Trophoblast cell (in vitro differentiated cells and primary cell): ENCODE results near the gene PRKCE.

ENCODE experiments used
- DNase-seq, 2 donors: peaks; one replicate each; pipeline ENCODE4 v3.0.0-alpha.2; 2016
- H2AFZ ChIP-seq: 2 replicates; pipeline ENCODE4 v1.6.1; 2013; ENCODE audit warnings: low read length, moderate library complexity, mild to moderate bottlenecking; ENCODE audit not compliant: insufficient read depth, poor library complexity
- H2AK5ac ChIP-seq: 2 replicates; pipeline ENCODE4 v1.6.1; 2013; ENCODE audit warnings: mild to moderate bottlenecking, low read length
- H2BK120ac ChIP-seq: 2 replicates; pipeline ENCODE4 v1.6.1; 2013; ENCODE audit warnings: low read length, mild to moderate bottlenecking, moderate library complexity; ENCODE audit not compliant: insufficient read depth, poor library complexity
- H2BK12ac ChIP-seq: 2 replicates; pipeline ENCODE4 v1.6.1; 2013; ENCODE audit warnings: mild to moderate bottlenecking, low read length, moderate library complexity
- H2BK5ac ChIP-seq: 2 replicates; pipeline ENCODE4 v1.6.1; 2013; ENCODE audit warnings: low read length, low read depth, moderate library complexity, mild to moderate bottlenecking; ENCODE audit not compliant: poor library complexity
- H3K14ac ChIP-seq: 2 replicates; pipeline ENCODE4 v1.6.1; 2013; ENCODE audit warnings: mild to moderate bottlenecking, low read length
- H3K18ac ChIP-seq: 2 replicates; pipeline ENCODE4 v1.6.1; 2013; ENCODE audit warnings: mild to moderate bottlenecking, low read length
- H3K23ac ChIP-seq: 2 replicates; pipeline ENCODE4 v1.6.1; 2013; ENCODE audit warnings: low read length
- H3K27ac ChIP-seq: 2 replicates; pipeline ENCODE4 v1.5.1; 2013; ENCODE audit warnings: low read depth, mild to moderate bottlenecking, inconsistent platforms, low read length, moderate library complexity
- H3K27me3 ChIP-seq: 2 replicates; pipeline ENCODE4 v1.6.1; 2013; ENCODE audit warnings: inconsistent platforms, mild to moderate bottlenecking, low read length, moderate library complexity; ENCODE audit not compliant: insufficient read depth
- H3K36me3 ChIP-seq, 2 experiments: 1 replicate in 1 of 2; 2 replicates in 1 of 2; pipeline ENCODE4 v1.6.1; 2013; ENCODE audit warnings: low read length in 2 of 2, mild to moderate bottlenecking in 2 of 2, moderate library complexity in 1 of 2; ENCODE audit not compliant: insufficient read depth in 2 of 2, control insufficient read depth in 1 of 2
- H3K4ac ChIP-seq: 2 replicates; pipeline ENCODE4 v1.6.1; 2013; ENCODE audit warnings: low read depth, mild to moderate bottlenecking, low read length, moderate library complexity
- H3K4me1 ChIP-seq, 2 experiments: 1 replicate in 1 of 2; 2 replicates in 1 of 2; pipeline ENCODE4 v1.6.1; 2013; ENCODE audit warnings: low read length in 2 of 2, mild to moderate bottlenecking in 2 of 2, moderate library complexity in 1 of 2; ENCODE audit not compliant: insufficient read depth in 2 of 2, control insufficient read depth in 1 of 2
- H3K4me2 ChIP-seq: 2 replicates; pipeline ENCODE4 v1.6.1; 2013; ENCODE audit warnings: inconsistent platforms, mild to moderate bottlenecking, low read length, moderate library complexity
- H3K4me3 ChIP-seq: 2 replicates; pipeline ENCODE4 v1.5.1; 2013; ENCODE audit warnings: mild to moderate bottlenecking, low read depth, low read length, inconsistent platforms
- H3K79me1 ChIP-seq: one replicate; pipeline ENCODE4 v1.6.1; 2013; ENCODE audit warnings: low read length
- H3K79me2 ChIP-seq: 2 replicates; pipeline ENCODE4 v1.6.1; 2013; ENCODE audit warnings: low read length, mild to moderate bottlenecking; ENCODE audit not compliant: control insufficient read depth, insufficient read depth, poor library complexity
- H3K9ac ChIP-seq: 2 replicates; pipeline ENCODE4 v1.6.1; 2013; ENCODE audit warnings: mild to moderate bottlenecking, low read length
- H3K9me3 ChIP-seq: 2 replicates; pipeline ENCODE4 v1.6.1; 2013; ENCODE audit warnings: low read depth, mild to moderate bottlenecking, control low read depth, inconsistent platforms, low read length; ENCODE audit not compliant: insufficient read depth
- H4K12ac ChIP-seq: 2 replicates; pipeline ENCODE4 v1.6.1; 2013; ENCODE audit warnings: low read depth, mild to moderate bottlenecking, low read length, moderate library complexity
- H4K8ac ChIP-seq: 2 replicates; pipeline ENCODE4 v1.6.1; 2013; ENCODE audit warnings: low read depth, mild to moderate bottlenecking, low read length, moderate library complexity
- H4K91ac ChIP-seq: one replicate; pipeline ENCODE4 v1.6.1; 2013; ENCODE audit warnings: low read depth, mild to moderate bottlenecking, low read length, moderate library complexity
- WGBS: extraction: QIAGEN DNeasy Blood & Tissue Kit; methylation state at CpG from one replicate; pipeline ENCODE4 v1.1.7; 2013; ENCODE audit warnings: missing lambda C conversion rate; ENCODE audit not compliant: insufficient read length, insufficient coverage; ENCODE audit errors: extremely low coverage; 5-methylcytosine and 5-hydroxymethylcytosine counted together

The PRKCE gene

DNA sequence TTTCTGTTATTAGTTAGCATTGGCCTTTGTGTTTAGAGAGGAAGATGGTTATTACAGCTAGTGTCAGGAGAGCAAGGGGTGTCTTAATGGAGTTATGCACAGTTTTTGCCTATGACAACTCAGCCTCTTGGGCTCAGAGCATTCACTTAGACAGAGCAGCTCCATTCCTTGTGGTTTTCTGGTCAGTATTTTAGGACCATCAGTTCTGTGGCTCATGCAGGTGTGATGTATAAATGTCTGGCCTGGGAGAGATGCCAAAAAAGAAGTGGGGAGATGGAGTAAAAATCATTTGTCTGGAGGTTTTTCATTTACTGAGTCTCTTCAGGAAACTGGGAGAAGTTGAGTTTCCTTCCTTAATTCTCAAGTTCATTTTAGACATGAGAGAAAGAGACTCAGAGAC lies 79.7 kb downstream of the PRKCE start:
- Histone ChIP-seq H3K4ac (no peak overlapping the region), H2BK120ac (no peak overlapping the region), H3K9me3 (no peaks in the 10 kb centered on the region), H2AFZ (no peak overlapping the region), H3K4me2 (no peak overlapping the region), H2BK12ac (no peak overlapping the region), H3K27me3 (no peaks in the 10 kb centered on the region), H3K79me1 (no peaks in the 10 kb centered on the region), H3K23ac (no peak overlapping the region), H4K91ac (no peak overlapping the region), H3K4me3 (no peak overlapping the region), H3K36me3 (no peaks in the 10 kb centered on the region), H3K18ac (no peak overlapping the region), H3K4me1 (no peaks in the 10 kb centered on the region), H2BK5ac (no peak overlapping the region), H3K79me2 (no peaks in the 10 kb centered on the region), H4K8ac (no peak overlapping the region), H3K27ac (no peak overlapping the region), H4K12ac (no peak overlapping the region), H3K9ac (no peak overlapping the region), H3K14ac (no peak overlapping the region), H2AK5ac (no peak overlapping the region)
- DNase-seq = no peak

DNA sequence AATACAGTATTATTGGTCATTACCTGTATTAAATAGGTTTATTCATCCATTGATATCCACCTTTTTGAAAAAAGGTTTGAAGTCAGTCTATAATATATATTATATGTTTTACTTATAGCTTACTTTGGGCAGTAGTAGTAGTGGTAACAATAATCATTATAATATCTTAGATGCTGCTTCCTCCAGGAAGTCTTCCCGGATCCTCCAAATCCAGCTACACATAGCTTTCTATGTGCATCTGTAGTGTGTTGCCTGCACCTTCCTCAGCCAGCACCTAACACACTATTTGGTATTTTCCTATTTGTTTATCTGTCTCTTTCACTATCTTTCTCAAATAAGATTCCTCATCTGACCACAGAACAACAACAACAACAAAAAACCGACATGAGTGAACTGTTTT lies 81.0 kb downstream of the PRKCE start:
- H2BK5ac ChIP-seq = no peak overlapping the region
- no peaks in the 10 kb centered on the region for H3K36me3 ChIP-seq
- no peak overlapping the region for H2AFZ ChIP-seq
- H3K4me3 ChIP-seq = no peak overlapping the region
- no peak for DNase-seq
- no peak overlapping the region for H4K91ac ChIP-seq
- WGBS = no CpG with 5 or more reads among the region's 2 CpGs
- H3K18ac ChIP-seq = no peak overlapping the region
- H4K8ac ChIP-seq = no peak overlapping the region
- no peaks in the 10 kb centered on the region for H3K27me3 ChIP-seq
- H3K23ac ChIP-seq = no peak overlapping the region
- no peak overlapping the region for H3K14ac ChIP-seq
- H2BK120ac ChIP-seq = no peak overlapping the region
- no peak overlapping the region for H2AK5ac ChIP-seq
- no peak overlapping the region for H3K4me2 ChIP-seq
- H3K27ac ChIP-seq = no peak overlapping the region
- H3K4me1 ChIP-seq = no peaks in the 10 kb centered on the region
- H2BK12ac ChIP-seq = no peak overlapping the region
- no peak overlapping the region for H4K12ac ChIP-seq
- H3K79me1 ChIP-seq = no peaks in the 10 kb centered on the region
- H3K9ac ChIP-seq = no peak overlapping the region
- no peaks in the 10 kb centered on the region for H3K79me2 ChIP-seq
- no peaks in the 10 kb centered on the region for H3K9me3 ChIP-seq
- no peak overlapping the region for H3K4ac ChIP-seq

DNA sequence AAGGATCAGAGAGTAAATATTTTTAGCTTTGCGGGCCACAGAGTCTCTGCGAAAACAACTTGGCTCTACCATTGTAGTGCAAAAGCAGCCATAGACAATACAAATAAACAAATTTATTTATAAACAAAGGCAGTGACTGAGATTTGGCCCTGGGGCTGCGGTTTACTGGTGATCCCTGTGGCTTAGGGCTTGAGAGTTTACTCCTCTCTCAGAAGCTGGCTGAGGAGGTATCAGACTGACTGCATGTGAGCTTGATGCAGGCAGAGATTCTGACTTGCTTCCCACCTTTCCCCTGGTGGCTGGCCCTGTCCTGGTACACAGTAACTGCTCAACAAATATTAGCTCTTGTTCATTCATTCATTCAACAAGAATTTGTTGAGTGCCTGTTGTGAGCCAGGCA lies 81.5 kb downstream of the PRKCE start:
- H2AK5ac ChIP-seq = no peak overlapping the region
- H3K27me3 ChIP-seq = no peaks in the 10 kb centered on the region
- no peak overlapping the region for H3K23ac ChIP-seq
- no peak overlapping the region for H2BK5ac ChIP-seq
- no peak for DNase-seq
- H2BK12ac ChIP-seq = no peak overlapping the region
- no peaks in the 10 kb centered on the region for H3K36me3 ChIP-seq
- no peak overlapping the region for H4K12ac ChIP-seq
- H3K27ac ChIP-seq = no peak overlapping the region
- H3K79me1 ChIP-seq = no peaks in the 10 kb centered on the region
- H3K18ac ChIP-seq = no peak overlapping the region
- H2BK120ac ChIP-seq = no peak overlapping the region
- no peak overlapping the region for H3K4me3 ChIP-seq
- H3K14ac ChIP-seq = no peak overlapping the region
- no peak overlapping the region for H4K91ac ChIP-seq
- no peak overlapping the region for H2AFZ ChIP-seq
- no CpG with 5 or more reads among the region's 3 CpGs for WGBS
- H3K9me3 ChIP-seq = no peaks in the 10 kb centered on the region
- H3K4me1 ChIP-seq = no peaks in the 10 kb centered on the region
- H3K4ac ChIP-seq = no peak overlapping the region
- no peak overlapping the region for H4K8ac ChIP-seq
- H3K79me2 ChIP-seq = no peaks in the 10 kb centered on the region
- H3K9ac ChIP-seq = no peak overlapping the region
- H3K4me2 ChIP-seq = no peak overlapping the region

DNA sequence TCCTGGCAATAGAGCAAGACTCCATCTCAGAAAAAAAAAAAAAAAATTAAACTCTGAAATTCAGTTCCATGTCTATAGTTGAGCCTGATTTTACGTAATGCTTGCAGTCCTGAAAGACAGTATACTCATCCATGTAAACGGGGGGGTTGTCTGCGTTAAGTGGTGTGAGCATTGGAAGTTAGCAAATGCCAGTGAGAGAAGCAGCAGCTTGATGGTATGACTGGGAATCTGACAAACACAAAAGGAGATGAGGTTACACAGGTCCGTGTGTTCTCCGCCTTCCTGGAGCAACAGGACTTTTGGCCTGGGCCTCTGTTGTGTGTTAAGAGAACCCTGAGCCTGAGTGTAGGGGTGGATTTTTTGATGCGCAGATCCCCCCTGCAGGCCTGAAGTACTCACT lies 82.9 kb downstream of the PRKCE start:
- Histone ChIP-seq H3K9me3 (no peaks in the 10 kb centered on the region), H3K36me3 (no peaks in the 10 kb centered on the region), H4K91ac (no peak overlapping the region), H2BK12ac (no peak overlapping the region), H3K79me2 (no peaks in the 10 kb centered on the region), H3K4me2 (no peak overlapping the region), H3K18ac (no peak overlapping the region), H3K4me3 (no peak overlapping the region), H4K8ac (no peak overlapping the region), H2AFZ (no peak overlapping the region), H3K4me1 (no peaks in the 10 kb centered on the region), H3K14ac (no peak overlapping the region), H2AK5ac (no peak overlapping the region), H3K23ac (no peak overlapping the region), H3K27ac (no peak overlapping the region), H2BK120ac (no peak overlapping the region), H4K12ac (no peak overlapping the region), H3K4ac (no peak overlapping the region), H2BK5ac (no peak overlapping the region), H3K9ac (no peak overlapping the region), H3K79me1 (no peaks in the 10 kb centered on the region), H3K27me3 (no peaks in the 10 kb centered on the region)
- no CpG with 5 or more reads among the region's 6 CpGs for WGBS
- no peak for DNase-seq

DNA sequence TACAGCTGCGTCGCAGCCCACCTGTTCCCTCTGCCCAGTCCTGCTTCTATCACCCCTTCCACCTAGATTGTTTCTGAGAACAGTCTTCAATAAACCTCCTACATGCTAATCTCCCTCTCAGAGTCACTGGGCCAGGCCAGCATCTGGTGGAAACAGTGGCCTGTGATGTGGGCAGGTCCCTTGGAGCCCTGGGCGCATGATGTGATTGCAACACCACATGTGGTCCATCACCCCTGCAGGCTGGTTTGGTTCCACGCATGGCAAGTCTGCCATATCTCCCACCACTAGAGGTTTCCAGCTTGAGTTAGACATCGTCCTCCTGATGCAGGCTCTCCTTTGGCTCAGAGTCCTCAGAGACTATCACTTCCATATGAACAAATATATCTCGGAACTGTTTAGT lies 83.5 kb downstream of the PRKCE start:
- Histone ChIP-seq H3K79me2 (no peaks in the 10 kb centered on the region), H3K4me2 (no peak overlapping the region), H2AFZ (no peak overlapping the region), H2BK120ac (no peak overlapping the region), H2AK5ac (no peak overlapping the region), H3K27me3 (no peaks in the 10 kb centered on the region), H3K4me1 (no peaks in the 10 kb centered on the region), H3K9ac (no peak overlapping the region), H4K91ac (no peak overlapping the region), H3K4ac (no peak overlapping the region), H2BK5ac (no peak overlapping the region), H3K14ac (no peak overlapping the region), H3K27ac (no peak overlapping the region), H3K4me3 (no peak overlapping the region), H3K9me3 (no peaks in the 10 kb centered on the region), H4K12ac (no peak overlapping the region), H2BK12ac (no peak overlapping the region), H4K8ac (no peak overlapping the region), H3K36me3 (no peaks in the 10 kb centered on the region), H3K23ac (no peak overlapping the region), H3K79me1 (no peaks in the 10 kb centered on the region), H3K18ac (no peak overlapping the region)
- no CpG with 5 or more reads among the region's 6 CpGs for WGBS
- no peak for DNase-seq
